PC-3 (cell line): ENCODE measurements around the gene MYO1A.

ENCODE experiments used
- EZH2 ChIP-seq: fragments of 300-600 bp; sonication (generic); IDR thresholded peaks from one replicate; pipeline ENCODE4 v1.6.1; 2017; ENCODE audit warnings: antibody characterized with exemption, mild to moderate bottlenecking, low read length; ENCODE audit not compliant: unreplicated experiment
- EZH2phosphoT487 ChIP-seq: fragments of 300-600 bp; sonication (generic); IDR thresholded peaks from 2 replicates; pipeline ENCODE4 v1.6.1; 2018; ENCODE audit warnings: mild to moderate bottlenecking, antibody characterized with exemption, low read length, borderline replicate concordance
- TF ChIP-seq, protein P1 (sequence below): fragments of 300-600 bp; sonication (generic); conservative IDR thresholded peaks from 2 replicates; pipeline ENCODE4 v1.5.1; 2017; ENCODE audit warnings: antibody characterized with exemption, low read depth, mild to moderate bottlenecking, low read length

DNA sequence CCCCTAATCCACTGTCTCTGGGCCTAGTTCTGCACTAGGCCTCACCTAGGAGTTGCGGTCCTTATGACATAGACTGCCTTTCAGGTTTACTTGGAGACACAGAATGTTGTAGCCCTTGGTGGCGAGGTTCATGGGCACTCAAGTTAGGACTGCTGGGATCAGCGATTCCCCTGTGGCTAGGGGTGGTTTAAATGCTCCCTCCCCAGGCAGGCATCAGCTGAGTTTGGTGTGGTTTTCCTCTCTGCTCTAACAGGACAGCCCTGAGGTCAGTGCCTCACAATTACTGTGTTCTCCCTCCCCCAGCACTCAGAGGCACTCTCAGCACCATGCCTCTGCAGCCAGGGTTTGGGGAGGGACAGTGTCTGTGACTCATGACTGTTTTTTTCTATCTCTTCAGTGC lies 70.3 kb downstream of the MYO1A start:
- TF ChIP-seq, protein P1, sequence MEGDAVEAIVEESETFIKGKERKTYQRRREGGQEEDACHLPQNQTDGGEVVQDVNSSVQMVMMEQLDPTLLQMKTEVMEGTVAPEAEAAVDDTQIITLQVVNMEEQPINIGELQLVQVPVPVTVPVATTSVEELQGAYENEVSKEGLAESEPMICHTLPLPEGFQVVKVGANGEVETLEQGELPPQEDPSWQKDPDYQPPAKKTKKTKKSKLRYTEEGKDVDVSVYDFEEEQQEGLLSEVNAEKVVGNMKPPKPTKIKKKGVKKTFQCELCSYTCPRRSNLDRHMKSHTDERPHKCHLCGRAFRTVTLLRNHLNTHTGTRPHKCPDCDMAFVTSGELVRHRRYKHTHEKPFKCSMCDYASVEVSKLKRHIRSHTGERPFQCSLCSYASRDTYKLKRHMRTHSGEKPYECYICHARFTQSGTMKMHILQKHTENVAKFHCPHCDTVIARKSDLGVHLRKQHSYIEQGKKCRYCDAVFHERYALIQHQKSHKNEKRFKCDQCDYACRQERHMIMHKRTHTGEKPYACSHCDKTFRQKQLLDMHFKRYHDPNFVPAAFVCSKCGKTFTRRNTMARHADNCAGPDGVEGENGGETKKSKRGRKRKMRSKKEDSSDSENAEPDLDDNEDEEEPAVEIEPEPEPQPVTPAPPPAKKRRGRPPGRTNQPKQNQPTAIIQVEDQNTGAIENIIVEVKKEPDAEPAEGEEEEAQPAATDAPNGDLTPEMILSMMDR: no peak
- TF ChIP-seq EZH2phosphoT487: no peak
- no peak for TF ChIP-seq EZH2
